ENCODE measurements around the gene GIPC3.

Gene GIPC3

DNA sequence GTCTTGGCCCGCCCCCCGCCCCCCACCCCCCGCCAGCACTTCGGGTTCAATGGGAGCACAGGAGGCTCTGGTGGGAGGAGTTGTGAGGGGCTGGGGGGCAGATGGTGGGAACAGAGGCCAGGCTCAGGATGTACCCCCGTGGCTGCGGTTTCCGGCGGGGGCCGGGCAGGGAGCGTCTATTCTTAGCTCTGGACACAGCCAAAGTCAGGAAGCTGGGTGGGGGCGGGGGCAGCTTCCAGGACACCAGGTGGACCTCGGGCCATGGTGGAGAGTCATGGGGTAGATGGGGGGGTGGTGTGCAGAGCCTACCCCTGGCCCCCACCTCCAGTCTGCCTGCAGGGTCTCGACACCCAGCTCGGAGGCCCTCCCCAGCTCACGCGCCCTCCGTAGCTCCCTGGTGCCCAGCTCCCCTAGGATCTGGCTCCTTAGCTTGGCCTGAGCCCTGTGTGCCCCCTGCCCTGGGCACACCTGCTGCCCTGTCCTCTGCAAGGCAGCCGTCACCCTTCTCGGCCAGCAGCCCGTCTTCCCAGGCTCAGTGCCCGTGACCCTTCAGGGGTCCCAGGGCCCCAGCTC is 23.6 kb downstream of the GIPC3 start:
- TF ChIP-seq, protein P1, sequence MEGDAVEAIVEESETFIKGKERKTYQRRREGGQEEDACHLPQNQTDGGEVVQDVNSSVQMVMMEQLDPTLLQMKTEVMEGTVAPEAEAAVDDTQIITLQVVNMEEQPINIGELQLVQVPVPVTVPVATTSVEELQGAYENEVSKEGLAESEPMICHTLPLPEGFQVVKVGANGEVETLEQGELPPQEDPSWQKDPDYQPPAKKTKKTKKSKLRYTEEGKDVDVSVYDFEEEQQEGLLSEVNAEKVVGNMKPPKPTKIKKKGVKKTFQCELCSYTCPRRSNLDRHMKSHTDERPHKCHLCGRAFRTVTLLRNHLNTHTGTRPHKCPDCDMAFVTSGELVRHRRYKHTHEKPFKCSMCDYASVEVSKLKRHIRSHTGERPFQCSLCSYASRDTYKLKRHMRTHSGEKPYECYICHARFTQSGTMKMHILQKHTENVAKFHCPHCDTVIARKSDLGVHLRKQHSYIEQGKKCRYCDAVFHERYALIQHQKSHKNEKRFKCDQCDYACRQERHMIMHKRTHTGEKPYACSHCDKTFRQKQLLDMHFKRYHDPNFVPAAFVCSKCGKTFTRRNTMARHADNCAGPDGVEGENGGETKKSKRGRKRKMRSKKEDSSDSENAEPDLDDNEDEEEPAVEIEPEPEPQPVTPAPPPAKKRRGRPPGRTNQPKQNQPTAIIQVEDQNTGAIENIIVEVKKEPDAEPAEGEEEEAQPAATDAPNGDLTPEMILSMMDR (conservative IDR thresholded peaks at IDR 0.05): no peak

DNA sequence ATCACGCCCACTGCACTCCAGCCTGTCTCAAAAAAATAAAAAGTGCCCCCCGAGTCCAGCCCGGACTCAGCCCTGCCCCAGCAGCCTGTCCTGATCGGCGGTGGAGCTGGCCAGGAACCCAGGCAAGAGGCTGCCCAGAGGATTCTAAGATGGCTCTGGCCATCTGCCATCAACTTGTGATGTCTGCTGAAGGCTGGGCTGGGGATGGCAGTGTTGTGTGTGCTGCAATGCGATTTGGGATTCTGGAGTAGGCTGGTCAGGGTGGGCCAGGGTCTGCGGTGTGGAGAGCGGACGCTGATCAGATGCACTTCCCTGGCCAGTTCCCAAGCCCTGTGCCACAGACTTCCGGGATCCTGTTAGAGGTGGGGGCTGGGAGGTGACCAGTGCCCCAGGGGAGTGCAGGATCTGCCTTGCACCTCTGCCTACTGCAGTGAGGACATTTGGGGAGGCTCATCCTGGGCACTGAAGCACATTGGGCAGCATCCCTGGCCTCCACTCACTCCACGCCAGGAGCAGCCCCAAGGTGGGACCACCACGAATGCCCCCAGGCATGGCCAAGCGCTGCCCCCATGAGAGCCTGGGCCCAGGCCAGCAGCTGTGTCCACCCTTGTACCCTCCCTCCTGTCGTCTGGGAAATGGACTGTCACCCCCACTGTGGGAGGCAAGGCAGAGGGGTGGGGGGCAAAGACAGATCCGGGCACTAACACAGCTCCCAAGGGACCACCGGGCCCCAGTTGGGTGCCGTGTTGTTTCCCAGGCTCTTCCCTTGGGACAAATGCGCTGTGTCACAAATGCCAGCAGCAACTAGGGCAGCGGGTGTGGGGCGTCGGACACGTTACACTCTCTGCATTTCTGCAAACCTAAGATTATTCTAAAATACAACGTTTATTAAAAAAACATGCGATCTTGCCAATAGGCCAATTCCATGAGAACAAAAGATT is 24.8 kb downstream of the GIPC3 start:
- TF ChIP-seq, protein P1 (conservative IDR thresholded peaks at IDR 0.05): no peak
- no peak overlapping the region for H3K27ac ChIP-seq

More for the DNA sequence above, 23.6 kb downstream of the GIPC3 start:
- H3K27ac ChIP-seq: no peak overlapping the region

DNA sequence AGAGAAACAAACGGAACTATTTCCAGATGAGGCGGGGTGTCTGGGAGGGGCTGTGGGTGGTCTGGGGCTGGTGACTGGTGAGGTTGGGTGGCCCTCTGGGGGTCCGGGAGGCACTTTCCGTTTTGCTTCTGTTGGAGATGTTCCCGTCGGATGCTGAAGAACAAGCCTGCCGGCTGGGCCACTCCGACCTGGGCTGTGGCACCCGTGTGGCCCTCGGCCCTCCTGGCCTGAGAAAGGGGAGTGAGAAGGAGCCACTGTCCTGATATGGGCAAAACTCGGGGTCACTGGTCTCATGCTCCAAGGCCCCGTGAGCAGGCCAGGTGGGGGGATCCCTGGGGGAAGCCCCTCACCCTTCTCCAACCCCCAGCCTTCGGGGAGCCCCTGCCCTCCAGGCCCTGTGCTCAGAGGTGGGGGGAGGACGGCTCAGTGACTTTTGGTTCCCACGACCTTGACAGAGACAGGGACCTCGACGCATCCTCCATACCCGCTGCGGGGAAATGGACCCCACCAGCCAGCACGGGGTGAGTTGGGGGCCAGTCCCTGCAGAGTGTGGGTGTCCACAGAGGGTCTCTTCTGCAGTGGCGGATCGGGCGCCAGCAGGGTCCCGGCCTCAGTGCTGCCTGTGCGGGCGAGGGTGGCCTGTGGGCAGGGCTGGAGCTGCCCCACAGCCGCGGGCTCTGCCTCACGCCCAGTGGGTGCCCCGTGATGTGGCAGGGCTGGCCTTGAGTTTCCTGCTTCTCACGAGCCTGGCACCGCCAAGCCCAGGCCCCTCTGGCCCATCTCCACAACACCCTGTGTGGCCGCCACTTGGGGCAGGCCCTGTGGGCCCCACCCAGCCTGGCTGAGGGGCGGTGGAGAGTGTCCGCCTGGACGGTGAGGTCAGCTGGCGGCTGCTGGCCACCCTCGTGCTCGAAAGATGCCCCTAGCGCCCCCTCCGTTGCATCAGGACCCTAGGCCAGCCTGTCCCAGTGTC is 25.8 kb downstream of the GIPC3 start:
- TF ChIP-seq, protein P1 (conservative IDR thresholded peaks at IDR 0.05): no peak
- H3K27ac ChIP-seq: no peak overlapping the region

DNA sequence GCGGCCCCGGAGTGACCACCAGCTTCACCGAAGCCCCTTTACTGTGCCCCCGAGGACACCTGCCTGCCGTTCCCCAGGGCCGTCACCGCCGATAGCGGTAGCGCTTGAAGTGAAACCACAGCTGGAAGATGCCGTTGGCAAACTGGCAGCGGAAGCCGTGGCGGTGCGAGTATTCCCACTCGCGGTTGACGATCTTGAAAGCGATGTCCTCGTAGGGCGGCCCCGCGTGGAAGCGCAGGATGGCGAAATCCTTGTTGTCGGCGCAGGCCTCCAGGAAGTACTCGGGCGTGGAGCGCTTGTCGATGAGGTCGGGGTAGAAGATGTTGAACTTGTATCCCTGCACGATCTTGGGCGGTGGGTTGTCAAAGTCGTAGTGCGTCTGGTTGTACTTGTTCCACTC is 26.6 kb downstream of the GIPC3 start:
- H3K27ac ChIP-seq: no peak overlapping the region
- TF ChIP-seq, protein P1 (conservative IDR thresholded peaks at IDR 0.05): no peak

DNA sequence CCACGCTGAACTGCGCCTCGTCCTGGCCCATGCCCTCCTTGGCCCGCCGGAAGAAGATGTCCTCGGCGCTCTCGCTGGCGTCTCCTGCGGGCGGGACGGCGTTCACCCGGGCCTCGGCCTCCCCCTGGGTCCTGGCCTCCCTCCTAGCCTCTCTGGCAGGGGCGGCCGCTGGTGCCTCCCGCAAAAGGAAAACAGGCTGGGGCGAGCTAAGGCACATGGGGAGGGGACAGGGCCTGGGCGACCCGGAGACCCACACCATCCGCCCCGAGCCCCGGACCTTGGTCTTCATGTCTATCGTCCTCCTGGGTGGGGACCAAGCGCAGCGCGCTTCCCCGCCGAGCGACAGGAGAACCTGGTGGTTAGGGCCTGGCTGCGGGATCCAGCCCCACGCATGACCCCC is 27.1 kb downstream of the GIPC3 start:
- TF ChIP-seq, protein P1 (conservative IDR thresholded peaks at IDR 0.05): no peak
- no peak overlapping the region for H3K27ac ChIP-seq

DNA sequence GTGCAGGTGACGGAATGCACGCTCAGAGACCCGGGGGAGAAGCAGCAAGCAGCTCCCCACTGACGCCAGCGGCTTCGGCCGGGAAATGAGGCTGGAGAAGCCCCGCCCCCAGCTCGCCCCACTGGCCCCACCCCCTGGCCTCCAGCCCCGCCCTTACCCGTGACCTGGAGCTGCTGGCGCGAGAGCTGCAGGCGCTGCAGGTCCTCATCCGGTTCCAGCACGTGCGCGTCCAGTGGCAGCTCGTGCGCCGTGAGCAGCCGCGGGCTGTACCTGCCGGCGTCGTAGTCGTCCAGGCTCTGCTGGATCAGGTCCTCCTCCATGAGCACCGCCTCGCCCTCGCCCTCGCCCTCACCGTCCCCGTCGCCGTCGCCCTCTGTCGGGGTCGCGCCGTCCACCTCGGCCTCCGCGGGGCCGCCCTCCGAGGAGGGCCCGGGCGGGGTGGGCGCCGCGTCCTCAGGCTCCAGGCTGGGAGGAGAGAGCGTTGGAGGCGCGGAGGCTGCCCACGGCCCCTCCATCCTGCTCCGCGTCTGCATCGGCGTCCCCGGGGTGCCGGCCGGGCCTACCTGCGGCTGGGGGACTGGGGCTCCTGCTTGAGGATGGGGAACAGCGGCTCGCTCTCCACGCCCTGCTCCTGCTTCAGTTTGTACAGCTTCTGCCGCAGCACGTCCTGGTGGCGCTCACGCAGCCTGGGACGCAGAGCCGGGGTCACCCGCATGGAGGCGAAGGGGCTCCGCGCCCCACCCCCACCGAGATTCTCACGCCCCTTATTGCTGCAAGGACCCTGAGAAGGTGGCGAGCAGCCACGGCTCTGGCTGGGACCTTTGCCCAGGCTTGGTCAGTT is 27.8 kb downstream of the GIPC3 start:
- TF ChIP-seq, protein P1 (conservative IDR thresholded peaks at IDR 0.05): no peak
- H3K27ac ChIP-seq: no peak overlapping the region
